HCT116 (cell line): ENCODE data around the gene CNNM4. TPM values are rescaled to one million over a fixed set of nuclear protein-coding genes. Genes with fewer than 3 reads are reported as not detected.

Experiments
- ATAC-seq: fragments of 200-7000 bp; cut with Tn5 transposase; 2 replicates; pipeline ENCODE4 v1.9.1; 2020; ENCODE audit warnings: mild to moderate bottlenecking, moderate library complexity
- BruUV-seq: library from RNA; stranded (reverse); fragments of 400-500 nt; replicated peaks from 2 replicates; lab custom pipeline; 2021; lab: Mats Ljungman, UMichigan
- CTCF ChIA-PET: fragments of 300-600 bp; sonication (Branson Sonifier 250); formaldehyde crosslinking; loops from one replicate; lab custom pipeline; 2021; ENCODE audit warnings: antibody characterized with exemption; lab: Charles Lee
- POLR2A ChIA-PET: fragments of 300-600, 350-600 bp; sonication (Branson Sonifier 250); formaldehyde crosslinking; loops from one replicate; lab custom pipeline; 2021; ENCODE audit warnings: antibody characterized with exemption; lab: Charles Lee
- RAD21 ChIA-PET, 2 experiments: fragments of 300-600 bp; sonication (Branson Sonifier 250); formaldehyde crosslinking; loops; one replicate each; lab custom pipeline; 2023; ENCODE audit warnings: low total read pairs in 2 of 2; ENCODE audit not compliant: uncharacterized antibody in 2 of 2, unreplicated experiment in 2 of 2, low non-redundant PET in 1 of 2; lab: Charles Lee
- DNase-seq: peaks from one replicate; pipeline ENCODE4 v3.0.0-alpha.2; 2010; ENCODE audit warnings: low read depth, low spot score
- H2AFZ ChIP-seq: fragments of 200-600 bp; shearing (Covaris generic), sonication (generic); 2 replicates; pipeline ENCODE4 v1.6.1; 2017; ENCODE audit warnings: low read depth, mixed run types, mixed read lengths, antibody characterized with exemption, low read length; ENCODE audit not compliant: poor library complexity, severe bottlenecking
- H3K27ac ChIP-seq: 2 replicates; pipeline ENCODE4 v1.5.1; 2012; ENCODE audit warnings: low read depth, low read length
- H3K27me3 ChIP-seq: fragments of 200-600 bp; sonication (generic); 2 replicates; pipeline ENCODE4 v1.6.1; 2016; ENCODE audit warnings: mixed run types, low read length, mixed read lengths; ENCODE audit not compliant: insufficient read depth
- H3K36me3 ChIP-seq, 2 experiments: fragments of 200-500 bp in 1 of 2; fragments of 200-600 bp in 1 of 2; sonication (Bioruptor generic) in 1 of 2; sonication (generic) in 1 of 2; 2 replicates each; pipeline versions ENCODE4 v1.5.1 to v1.6.1; 2014 to 2016; ENCODE audit warnings: low read length in 2 of 2, inconsistent platforms in 1 of 2, mixed read lengths in 1 of 2, mixed run types in 1 of 2; ENCODE audit not compliant: insufficient read depth in 2 of 2, control insufficient read depth in 1 of 2
- H3K4me1 ChIP-seq, 2 experiments: fragments of 200-600 bp in 1 of 2; sonication (generic) in 1 of 2; 2 replicates each; pipeline versions ENCODE4 v1.5.1 to v1.6.1; 2012 to 2017; ENCODE audit warnings: low read length in 2 of 2, inconsistent platforms in 1 of 2, mild to moderate bottlenecking in 1 of 2, mixed read lengths in 1 of 2, mixed run types in 1 of 2, moderate library complexity in 1 of 2; ENCODE audit not compliant: insufficient read depth in 2 of 2, control insufficient read depth in 1 of 2
- H3K4me2 ChIP-seq: fragments of 200-600 bp; sonication (generic); 2 replicates; pipeline ENCODE4 v1.6.1; 2017; ENCODE audit warnings: mixed run types, low read length, mixed read lengths
- H3K4me3 ChIP-seq, 2 experiments: fragments of 200-600 bp in 1 of 2; sonication (generic) in 1 of 2; replicated peaks in 1 of 2; 2 replicates each; pipeline ENCODE4 v1.5.1; 2011 to 2016; ENCODE audit warnings: low read length in 2 of 2, control low read depth in 1 of 2, low read depth in 1 of 2, mild to moderate bottlenecking in 1 of 2, mixed read lengths in 1 of 2, mixed run types in 1 of 2
- H3K79me2 ChIP-seq: fragments of 200-600 bp; sonication (generic); 2 replicates; pipeline ENCODE4 v1.6.1; 2017; ENCODE audit warnings: mild to moderate bottlenecking, mixed run types, low read length, moderate library complexity, mixed read lengths; ENCODE audit not compliant: insufficient read depth
- H3K9ac ChIP-seq: fragments of 200-600 bp; sonication (generic); 2 replicates; pipeline ENCODE4 v1.6.1; 2016; ENCODE audit warnings: low read length, mixed read lengths
- H3K9me2 ChIP-seq: fragments of 200-600 bp; sonication (generic), shearing (Covaris generic); 2 replicates; pipeline ENCODE4 v1.6.1; 2017; ENCODE audit warnings: mixed run types, mild to moderate bottlenecking, moderate library complexity; ENCODE audit not compliant: insufficient read depth
- H3K9me3 ChIP-seq, 2 experiments: fragments of 200-500 bp in 1 of 2; fragments of 200-600 bp in 1 of 2; sonication (Bioruptor generic) in 1 of 2; sonication (generic) in 1 of 2; 2 replicates each; pipeline ENCODE4 v1.6.1; 2014 to 2017; ENCODE audit warnings: low read length in 2 of 2, mixed read lengths in 2 of 2, inconsistent platforms in 1 of 2, low read depth in 1 of 2, mild to moderate bottlenecking in 1 of 2, mixed run types in 1 of 2, moderate library complexity in 1 of 2; ENCODE audit not compliant: control insufficient read depth in 1 of 2, insufficient read depth in 1 of 2
- H4K20me1 ChIP-seq: fragments of 200-600 bp; sonication (generic), shearing (Covaris generic); 2 replicates; pipeline ENCODE4 v1.6.1; 2017; ENCODE audit warnings: mixed run types, mild to moderate bottlenecking, moderate library complexity; ENCODE audit not compliant: insufficient read depth
- ATF3 ChIP-seq: IDR thresholded peaks from 2 replicates; pipeline ENCODE4 v1.6.1; 2012
- CEBPB ChIP-seq: IDR thresholded peaks from 2 replicates; pipeline ENCODE4 v1.6.1; 2012; ENCODE audit warnings: low read depth
- CTCF ChIP-seq, 3 experiments: fragments of 200-600 bp in 1 of 3; sonication (generic) in 1 of 3; IDR thresholded peaks in 2 of 3; conservative IDR thresholded peaks in 1 of 3; 2 replicates each; pipeline ENCODE4 v1.5.1; 2012 to 2017; ENCODE audit warnings: low read depth in 2 of 3, low read length in 2 of 3, antibody characterized with exemption in 1 of 3, borderline replicate concordance in 1 of 3, control low read depth in 1 of 3, mild to moderate bottlenecking in 1 of 3, mixed read lengths in 1 of 3, mixed run types in 1 of 3, moderate library complexity in 1 of 3; ENCODE audit not compliant: insufficient read depth in 1 of 3
- EGR1 ChIP-seq: IDR thresholded peaks from 2 replicates; pipeline ENCODE4 v1.6.1; 2012; ENCODE audit warnings: low read depth
- ELF1 ChIP-seq: IDR thresholded peaks from 2 replicates; pipeline ENCODE4 v1.6.1; 2012; ENCODE audit warnings: low read depth, borderline replicate concordance
- EZH2 ChIP-seq: fragments of 200-600 bp; sonication (generic); IDR thresholded peaks from 2 replicates; pipeline ENCODE4 v1.6.1; 2017; ENCODE audit warnings: antibody characterized with exemption, mixed run types
- EZH2phosphoT487 ChIP-seq: fragments of 200-600 bp; IDR thresholded peaks from 2 replicates; pipeline ENCODE4 v1.6.1; 2018; ENCODE audit warnings: antibody characterized with exemption, borderline replicate concordance
- FOSL1 ChIP-seq: IDR thresholded peaks from 2 replicates; pipeline ENCODE4 v1.6.1; 2012; ENCODE audit warnings: low read depth
- JUND ChIP-seq: IDR thresholded peaks from 2 replicates; pipeline ENCODE4 v1.6.1; 2012
- RAD21 ChIP-seq: IDR thresholded peaks from 2 replicates; pipeline ENCODE4 v1.6.1; 2012; ENCODE audit warnings: low read depth, mild to moderate bottlenecking
- REST ChIP-seq: IDR thresholded peaks from 2 replicates; pipeline ENCODE4 v1.6.1; 2012; ENCODE audit warnings: low read depth
- SP1 ChIP-seq: IDR thresholded peaks from 2 replicates; pipeline ENCODE4 v1.6.1; 2012; ENCODE audit warnings: low read depth
- SRF ChIP-seq: IDR thresholded peaks from 2 replicates; pipeline ENCODE4 v1.6.1; 2012; ENCODE audit warnings: low read depth
- ZNF274 ChIP-seq: fragments of 200-500 bp; sonication (Bioruptor generic); IDR thresholded peaks from 2 replicates; pipeline ENCODE4 v1.6.1; 2014; ENCODE audit warnings: mild to moderate bottlenecking, low read depth, low read length, inconsistent platforms
- intact Hi-C: fragments of 100-400 bp; cut with micrococcal nuclease; formaldehyde crosslinking; loops from 2 replicates; pipeline ENCODE4 v1.10.0; 2022
- total RNA-seq: library from RNA; stranded (reverse); gene quantifications from one replicate; pipeline ENCODE4 v1.2.1, GENCODE V29; 2021; ENCODE audit not compliant: unreplicated experiment

Gene CNNM4
- total RNA-seq, 1 experiment from 2014 or later = 7.9 TPM

GRCh38 chr2:96802721-96803120 lies 42.0 kb downstream of the CNNM4 start:
- H3K9me2 ChIP-seq = no peaks in the 10 kb centered on the region
- no peak for ATAC-seq
- RAD21 ChIA-PET = no interaction called here
- no peaks in the 10 kb centered on the region for H3K9me3 ChIP-seq
- no peak overlapping the region for H3K4me2 ChIP-seq
- H3K79me2 ChIP-seq = no peaks in the 10 kb centered on the region
- intact Hi-C loops = loop anchor here (5.0 kb wide), 1 partner anchor 250 kb away; no protein-coding TSS in a partner anchor
- H3K27ac ChIP-seq = no peak overlapping the region
- no peak overlapping the region for H3K4me3 ChIP-seq
- TF ChIP-seq EZH2phosphoT487 (no peak), FOSL1 (no peak), CEBPB (no peak), SP1 (no peak), EZH2 (no peak), ATF3 (no peak), REST (no peak), SRF (no peak), ELF1 (no peak), RAD21 (no peak), ZNF274 (no peak), JUND (no peak), CTCF (IDR thresholded peaks at IDR 0.05 in 2 of 3, conservative IDR thresholded peaks at IDR 0.05 in 1 of 3; ENCODE audit: borderline replicate concordance in 1 of 3, insufficient read depth in 1 of 3, low read depth in 2 of 3, low read length in 2 of 3) (no peak), EGR1 (no peak)
- DNase-seq = no peak
- no peak overlapping the region for H3K9ac ChIP-seq
- CTCF ChIA-PET = interaction anchor here (1.2 kb wide), 1 partner anchor 253 kb away, joined by 3 read pairs; no protein-coding TSS in a partner anchor
- H3K27me3 ChIP-seq = no peaks in the 10 kb centered on the region
- no TSS peak for BruUV-seq
- POLR2A ChIA-PET = interaction anchor here (0.6 to 1.2 kb wide), 2 partner anchors 14 to 94 kb away, joined by 3 read pairs; partner anchors contain the start of gene CNNM3
- no peak overlapping the region for H2AFZ ChIP-seq
- H3K4me1 ChIP-seq = peaks cover 0 to 5% of the 10 kb centered on the region in 2 experiments; a peak in 1 of 4 replicates
- peaks cover 0 to 9% of the 10 kb centered on the region in 2 experiments; a peak in 2 of 4 replicates for H3K36me3 ChIP-seq
- no peaks in the 10 kb centered on the region for H4K20me1 ChIP-seq
